Astrocyte (in vitro differentiated cells and primary cell): Measurements from ENCODE around the gene MED13L. TPM values are rescaled to one million over a fixed set of nuclear protein-coding genes. Genes with fewer than 3 reads are reported as not detected.

Source experiments
- DNase-seq: peaks from one replicate; pipeline ENCODE4 v3.0.0-alpha.2; 2010; ENCODE audit warnings: low read depth
- FAIRE-seq: peaks from 2 replicates; lab custom pipeline; 2011; peaks lifted over from hg19 to GRCh38; lab: Jason Lieb, UNC
- H2AFZ ChIP-seq: 2 replicates; pipeline ENCODE4 v1.6.0; 2012; ENCODE audit warnings: low read depth, low read length, inconsistent platforms
- H3K27ac ChIP-seq: 2 replicates; pipeline ENCODE4 v1.5.1; 2011; ENCODE audit warnings: low read depth, low read length, inconsistent platforms
- H3K27me3 ChIP-seq: 2 replicates; pipeline ENCODE4 v1.6.0; 2011; ENCODE audit warnings: low read length, inconsistent platforms; ENCODE audit not compliant: insufficient read depth
- H3K36me3 ChIP-seq: 2 replicates; pipeline ENCODE4 v1.5.1; 2011; ENCODE audit warnings: low read length, inconsistent platforms; ENCODE audit not compliant: insufficient read depth
- H3K4me1 ChIP-seq: 2 replicates; pipeline ENCODE4 v1.5.1; 2011; ENCODE audit warnings: low read length, inconsistent platforms; ENCODE audit not compliant: insufficient read depth
- H3K4me2 ChIP-seq: 2 replicates; pipeline ENCODE4 v1.6.0; 2012; ENCODE audit warnings: low read length, inconsistent platforms
- H3K4me3 ChIP-seq: 2 replicates; pipeline ENCODE4 v1.5.1; 2011; ENCODE audit warnings: low read depth, mild to moderate bottlenecking, low read length, inconsistent platforms; ENCODE audit not compliant: insufficient read depth
- H3K79me2 ChIP-seq: 2 replicates; pipeline ENCODE4 v1.6.0; 2012; ENCODE audit warnings: mild to moderate bottlenecking, low read length, inconsistent platforms; ENCODE audit not compliant: insufficient read depth
- H3K9ac ChIP-seq: 2 replicates; pipeline ENCODE4 v1.6.0; 2012; ENCODE audit warnings: mild to moderate bottlenecking, low read length, inconsistent platforms
- H3K9me3 ChIP-seq: 2 replicates; pipeline ENCODE4 v1.5.1; 2012; ENCODE audit warnings: low read depth, mild to moderate bottlenecking, low read length, inconsistent platforms; ENCODE audit not compliant: insufficient read depth
- H4K20me1 ChIP-seq: 2 replicates; pipeline ENCODE4 v1.6.0; 2012; ENCODE audit warnings: low read length, inconsistent platforms; ENCODE audit not compliant: insufficient read depth
- H3K27ac Mint-ChIP-seq: one replicate; pipeline ENCODE4 v1.8.0; 2021; ENCODE audit warnings: mild to moderate bottlenecking, mixed read lengths; ENCODE audit not compliant: unreplicated experiment
- H3K27me3 Mint-ChIP-seq: one replicate; pipeline ENCODE4 v1.8.0; 2021; ENCODE audit warnings: low read depth, mixed read lengths; ENCODE audit not compliant: unreplicated experiment
- H3K36me3 Mint-ChIP-seq: one replicate; pipeline ENCODE4 v1.8.0; 2021; ENCODE audit warnings: low read depth, mixed read lengths; ENCODE audit not compliant: unreplicated experiment
- H3K4me1 Mint-ChIP-seq: one replicate; pipeline ENCODE4 v1.8.0; 2021; ENCODE audit warnings: low read depth, mixed read lengths; ENCODE audit not compliant: unreplicated experiment
- H3K4me3 Mint-ChIP-seq: one replicate; pipeline ENCODE4 v1.8.0; 2021; ENCODE audit warnings: mild to moderate bottlenecking, moderate library complexity, mixed read lengths; ENCODE audit not compliant: unreplicated experiment
- H3K9me3 Mint-ChIP-seq: one replicate; pipeline ENCODE4 v1.8.0; 2021; ENCODE audit warnings: mild to moderate bottlenecking, mixed read lengths; ENCODE audit not compliant: unreplicated experiment
- CTCF ChIP-seq: IDR thresholded peaks from 2 replicates; pipeline ENCODE4 v1.5.1; 2011; ENCODE audit warnings: low read depth, mild to moderate bottlenecking, inconsistent platforms, low read length, moderate library complexity; ENCODE audit not compliant: insufficient read depth
- EZH2 ChIP-seq: IDR thresholded peaks from 2 replicates; pipeline ENCODE4 v1.6.1; 2012; ENCODE audit warnings: mild to moderate bottlenecking, low read length, inconsistent platforms; ENCODE audit not compliant: insufficient read depth
- total RNA-seq: library from RNA; stranded (reverse); gene quantifications from 2 replicates; pipeline ENCODE4 v1.2.1, GENCODE V29; 2021

Gene MED13L
- total RNA-seq, 1 donor from 2014 or later: 153 TPM

GRCh38 chr12:116200812-116201211, 76.7 kb downstream of the MED13L start:
- Mint-ChIP-seq H3K4me3 (no peak overlapping the region), H3K4me1 (peaks cover 63% of the 10 kb centered on the region), H3K27me3 (no peaks in the 10 kb centered on the region), H3K27ac (peak overlapping the region; percentile 81), H3K9me3 (no peaks in the 10 kb centered on the region), H3K36me3 (peaks cover 2% of the 10 kb centered on the region)
- FAIRE-seq (no peak), DNase-seq (peak; percentile 40)
- no peak overlapping the region for H2AFZ ChIP-seq
- no peaks in the 10 kb centered on the region for H3K36me3 ChIP-seq
- H3K27ac ChIP-seq: no peak overlapping the region
- no peak for TF ChIP-seq CTCF
- TF ChIP-seq EZH2: no peak
- H3K79me2 ChIP-seq: peaks cover 99% of the 10 kb centered on the region
- H3K9ac ChIP-seq: no peak overlapping the region
- H3K9me3 ChIP-seq: no peaks in the 10 kb centered on the region
- no peaks in the 10 kb centered on the region for H3K27me3 ChIP-seq
- H3K4me2 ChIP-seq: no peak overlapping the region
- no peak overlapping the region for H3K4me3 ChIP-seq
- peaks cover 95% of the 10 kb centered on the region for H4K20me1 ChIP-seq
- peaks cover 17% of the 10 kb centered on the region for H3K4me1 ChIP-seq

- no peaks in the 10 kb centered on the region for H3K27me3 ChIP-seq
- H3K27ac ChIP-seq: no peak overlapping the region
- Mint-ChIP-seq H3K27ac (no peak overlapping the region), H3K9me3 (no peaks in the 10 kb centered on the region), H3K4me1 (peaks cover 63% of the 10 kb centered on the region), H3K27me3 (no peaks in the 10 kb centered on the region), H3K36me3 (no peaks in the 10 kb centered on the region), H3K4me3 (no peak overlapping the region)
- no peak for FAIRE-seq
- no peak overlapping the region for H3K9ac ChIP-seq
- H3K4me2 ChIP-seq: no peak overlapping the region
- H2AFZ ChIP-seq: no peak overlapping the region
- H3K4me1 ChIP-seq: peaks cover 17% of the 10 kb centered on the region
- peaks cover 94% of the 10 kb centered on the region for H4K20me1 ChIP-seq
- H3K9me3 ChIP-seq: no peaks in the 10 kb centered on the region
- H3K36me3 ChIP-seq: no peaks in the 10 kb centered on the region
- peaks cover 99% of the 10 kb centered on the region for H3K79me2 ChIP-seq
- no peak for DNase-seq
- H3K4me3 ChIP-seq: no peak overlapping the region
- no peak for TF ChIP-seq EZH2
- no peak for TF ChIP-seq CTCF
These were observed 78.3 kb downstream of the MED13L start for GRCh38 chr12:116199160-116199706.

GRCh38 chr12:116196752-116197718, 80.5 kb downstream of the MED13L start:
- no peaks in the 10 kb centered on the region for H3K36me3 ChIP-seq
- no peak overlapping the region for H3K4me3 ChIP-seq
- Mint-ChIP-seq H3K4me1 (peaks cover 60% of the 10 kb centered on the region), H3K9me3 (no peaks in the 10 kb centered on the region), H3K4me3 (no peak overlapping the region), H3K27me3 (no peaks in the 10 kb centered on the region), H3K36me3 (no peaks in the 10 kb centered on the region), H3K27ac (no peak overlapping the region)
- peaks cover 100% of the 10 kb centered on the region for H3K79me2 ChIP-seq
- peaks cover 8% of the 10 kb centered on the region for H3K4me1 ChIP-seq
- H3K27ac ChIP-seq: no peak overlapping the region
- no peak overlapping the region for H3K9ac ChIP-seq
- peaks cover 93% of the 10 kb centered on the region for H4K20me1 ChIP-seq
- DNase-seq: no peak
- no peaks in the 10 kb centered on the region for H3K27me3 ChIP-seq
- H3K9me3 ChIP-seq: no peaks in the 10 kb centered on the region
- peak; percentile 17 for FAIRE-seq
- H2AFZ ChIP-seq: no peak overlapping the region
- no peak for TF ChIP-seq EZH2
- TF ChIP-seq CTCF: no peak
- H3K4me2 ChIP-seq: no peak overlapping the region
